NCI-H345 (cell line): ENCODE results near the gene KRT35.
"Not testable (repeated sequence)": the region's sequence is repeated elsewhere in the genome, so short reads cannot be mapped to it uniquely, and the experiment has no call there.

Experiments used
- DNase-seq: peaks from one replicate; lab custom pipeline; 2025; lab: John Stamatoyannopoulos, UW

KRT35 gene

GRCh38 chr17:41453066-41453465, 27.9 kb downstream of the KRT35 start:
- DNase-seq = no peak

GRCh38 chr17:41452281-41452680, 28.7 kb downstream of the KRT35 start:
- no peak for DNase-seq

GRCh38 chr17:41451154-41451728, 29.7 kb downstream of the KRT35 start:
- DNase-seq = no peak

- no peak for DNase-seq
Observed at GRCh38 chr17:41449008-41449407, 31.9 kb downstream of the KRT35 start.

GRCh38 chr17:41448506-41448905, 32.4 kb downstream of the KRT35 start:
- DNase-seq = no peak

GRCh38 chr17:41446806-41447205, 34.1 kb downstream of the KRT35 start:
- no peak for DNase-seq

GRCh38 chr17:41444640-41445039, 36.3 kb downstream of the KRT35 start:
- DNase-seq = no peak

- no peak for DNase-seq
Observed at GRCh38 chr17:41444186-41444585, 36.8 kb downstream of the KRT35 start.

GRCh38 chr17:41442739-41443138, 38.2 kb downstream of the KRT35 start:
- no peak for DNase-seq

GRCh38 chr17:41440531-41441033, 40.4 kb downstream of the KRT35 start, which contains the start of gene KRT38:
Gene KRT38 (minus strand): TSS chr17:41440983. CDS start chr17:41440921, 62 bp downstream.
- DNase-seq = no peak

- DNase-seq = no peak
Observed at GRCh38 chr17:41439375-41439774, 41.6 kb downstream of the KRT35 start.

- no peak for DNase-seq
Observed at GRCh38 chr17:41437769-41438168, 43.2 kb downstream of the KRT35 start.

GRCh38 chr17:41437254-41437653, 43.7 kb downstream of the KRT35 start:
- DNase-seq = no peak

- no peak for DNase-seq
Observed at GRCh38 chr17:41434415-41434814, 46.5 kb downstream of the KRT35 start.

GRCh38 chr17:41434005-41434404, 46.9 kb downstream of the KRT35 start:
- DNase-seq = peak; percentile 16

GRCh38 chr17:41433586-41433985, 47.4 kb downstream of the KRT35 start:
- DNase-seq = peak; percentile 19

- not testable (repeated sequence) for DNase-seq
Observed at GRCh38 chr17:41430376-41430775, 50.6 kb downstream of the KRT35 start.

GRCh38 chr17:41429667-41430066, 51.3 kb downstream of the KRT35 start:
- no peak for DNase-seq

- no peak for DNase-seq
Observed at GRCh38 chr17:41428591-41429291, 52.2 kb downstream of the KRT35 start.
